ENCODE results near the gene SLC22A17. TPM values are rescaled to one million over a fixed set of nuclear protein-coding genes. Genes with fewer than 3 reads are reported as not detected.

Gene SLC22A17
- total and polyA plus RNA-seq, 2 of the 13 experiments (the other 11 are each of a cell fraction or from before 2014, with no cell fraction given) = 0.95 to 1.1 TPM

DNA sequence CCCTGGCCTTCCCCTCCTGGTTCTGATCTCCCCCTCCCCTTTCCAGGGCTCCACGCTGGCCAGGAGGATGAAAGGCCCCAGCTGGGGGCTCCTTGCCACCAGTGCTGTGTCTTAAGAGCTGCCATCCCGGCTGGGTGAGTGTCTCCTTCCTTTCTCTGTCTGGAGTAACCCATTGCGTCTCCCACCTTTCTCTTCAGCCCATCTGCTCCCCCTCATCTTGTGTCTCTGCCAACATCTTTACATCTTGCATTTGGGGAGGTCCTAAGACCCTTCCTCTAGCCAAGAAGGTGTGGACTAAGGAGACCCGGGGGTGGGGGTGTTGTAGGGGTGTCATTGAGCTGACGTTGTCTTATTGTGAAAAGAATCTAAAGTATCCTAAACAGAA lies 45.5 kb downstream of the SLC22A17 start (continued):
- no peak for TF ChIP-seq ZNF709 (CRISPR knock-in tag; IDR thresholded peaks at IDR 0.05)
- TF ChIP-seq IRF2 (CRISPR knock-in tag; IDR thresholded peaks at IDR 0.05) = no peak
- 0 out of 2 replicates have a peak, but pooled peaks have one; percentile 0 for TF ChIP-seq ZNF101 (CRISPR knock-in tag; IDR thresholded peaks at IDR 0.05; ENCODE audit: borderline replicate concordance, low read depth)
- no peak for TF ChIP-seq AGO1 (IDR thresholded peaks at IDR 0.05; ENCODE audit: low read depth, low read length, poor library complexity, severe bottlenecking)
- TF ChIP-seq CHD2 (IDR thresholded peaks at IDR 0.05; ENCODE audit: low read depth, low read length) = no peak
- 0 out of 2 replicates have a peak, but pooled peaks have one; percentile 11 for TF ChIP-seq TCF7 (IDR thresholded peaks at IDR 0.05; ENCODE audit: low read depth)
- peak; percentile 28; the same call in 1 of the 2 replicates for TF ChIP-seq KDM5A (IDR thresholded peaks at IDR 0.05; ENCODE audit: borderline replicate concordance, low read length)
- TF ChIP-seq TP53 (CRISPR knock-in tag; conservative IDR thresholded peaks at IDR 0.05) = no peak
- no peak for TF ChIP-seq ZNF350 (CRISPR knock-in tag; IDR thresholded peaks at IDR 0.05; ENCODE audit: borderline replicate concordance, low read depth)
- TF ChIP-seq MIXL1 (CRISPR knock-in tag; IDR thresholded peaks at IDR 0.05) = no peak
- TF ChIP-seq NPAS2 (CRISPR knock-in tag; IDR thresholded peaks at IDR 0.05; ENCODE audit: borderline replicate concordance) = no peak
- TF ChIP-seq ZSCAN22 (CRISPR knock-in tag; IDR thresholded peaks at IDR 0.05) = 0 out of 2 replicates have a peak, but pooled peaks have one; percentile 11
- TF ChIP-seq, protein P1, sequence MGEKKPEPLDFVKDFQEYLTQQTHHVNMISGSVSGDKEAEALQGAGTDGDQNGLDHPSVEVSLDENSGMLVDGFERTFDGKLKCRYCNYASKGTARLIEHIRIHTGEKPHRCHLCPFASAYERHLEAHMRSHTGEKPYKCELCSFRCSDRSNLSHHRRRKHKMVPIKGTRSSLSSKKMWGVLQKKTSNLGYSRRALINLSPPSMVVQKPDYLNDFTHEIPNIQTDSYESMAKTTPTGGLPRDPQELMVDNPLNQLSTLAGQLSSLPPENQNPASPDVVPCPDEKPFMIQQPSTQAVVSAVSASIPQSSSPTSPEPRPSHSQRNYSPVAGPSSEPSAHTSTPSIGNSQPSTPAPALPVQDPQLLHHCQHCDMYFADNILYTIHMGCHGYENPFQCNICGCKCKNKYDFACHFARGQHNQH (CRISPR knock-in tag; IDR thresholded peaks at IDR 0.05) = no peak
- TF ChIP-seq FOXM1 (CRISPR knock-in tag; IDR thresholded peaks at IDR 0.05) = no peak
- no peak; the same call in 1 of the 2 replicates for TF ChIP-seq CHCHD3 (CRISPR knock-in tag; IDR thresholded peaks at IDR 0.05)
- TF ChIP-seq, protein P2, sequence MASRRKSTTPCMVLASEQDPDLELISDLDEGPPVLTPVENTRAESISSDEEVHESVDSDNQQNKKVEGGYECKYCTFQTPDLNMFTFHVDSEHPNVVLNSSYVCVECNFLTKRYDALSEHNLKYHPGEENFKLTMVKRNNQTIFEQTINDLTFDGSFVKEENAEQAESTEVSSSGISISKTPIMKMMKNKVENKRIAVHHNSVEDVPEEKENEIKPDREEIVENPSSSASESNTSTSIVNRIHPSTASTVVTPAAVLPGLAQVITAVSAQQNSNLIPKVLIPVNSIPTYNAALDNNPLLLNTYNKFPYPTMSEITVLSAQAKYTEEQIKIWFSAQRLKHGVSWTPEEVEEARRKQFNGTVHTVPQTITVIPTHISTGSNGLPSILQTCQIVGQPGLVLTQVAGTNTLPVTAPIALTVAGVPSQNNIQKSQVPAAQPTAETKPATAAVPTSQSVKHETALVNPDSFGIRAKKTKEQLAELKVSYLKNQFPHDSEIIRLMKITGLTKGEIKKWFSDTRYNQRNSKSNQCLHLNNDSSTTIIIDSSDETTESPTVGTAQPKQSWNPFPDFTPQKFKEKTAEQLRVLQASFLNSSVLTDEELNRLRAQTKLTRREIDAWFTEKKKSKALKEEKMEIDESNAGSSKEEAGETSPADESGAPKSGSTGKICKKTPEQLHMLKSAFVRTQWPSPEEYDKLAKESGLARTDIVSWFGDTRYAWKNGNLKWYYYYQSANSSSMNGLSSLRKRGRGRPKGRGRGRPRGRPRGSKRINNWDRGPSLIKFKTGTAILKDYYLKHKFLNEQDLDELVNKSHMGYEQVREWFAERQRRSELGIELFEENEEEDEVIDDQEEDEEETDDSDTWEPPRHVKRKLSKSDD (CRISPR knock-in tag; IDR thresholded peaks at IDR 0.05; ENCODE audit: low read depth) = no peak
- TF ChIP-seq, protein P3, sequence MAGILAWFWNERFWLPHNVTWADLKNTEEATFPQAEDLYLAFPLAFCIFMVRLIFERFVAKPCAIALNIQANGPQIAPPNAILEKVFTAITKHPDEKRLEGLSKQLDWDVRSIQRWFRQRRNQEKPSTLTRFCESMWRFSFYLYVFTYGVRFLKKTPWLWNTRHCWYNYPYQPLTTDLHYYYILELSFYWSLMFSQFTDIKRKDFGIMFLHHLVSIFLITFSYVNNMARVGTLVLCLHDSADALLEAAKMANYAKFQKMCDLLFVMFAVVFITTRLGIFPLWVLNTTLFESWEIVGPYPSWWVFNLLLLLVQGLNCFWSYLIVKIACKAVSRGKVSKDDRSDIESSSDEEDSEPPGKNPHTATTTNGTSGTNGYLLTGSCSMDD (CRISPR knock-in tag; IDR thresholded peaks at IDR 0.05) = no peak
- no peak for TF ChIP-seq GABPB1 (CRISPR knock-in tag; IDR thresholded peaks at IDR 0.05)
- no peak; the same call in 1 of the 2 replicates for TF ChIP-seq ZFY (CRISPR knock-in tag; IDR thresholded peaks at IDR 0.05)
- peak; percentile 8; the same call in 1 of the 2 replicates for TF ChIP-seq ZNF891 (CRISPR knock-in tag; IDR thresholded peaks at IDR 0.05)
- TF ChIP-seq, protein P4, sequence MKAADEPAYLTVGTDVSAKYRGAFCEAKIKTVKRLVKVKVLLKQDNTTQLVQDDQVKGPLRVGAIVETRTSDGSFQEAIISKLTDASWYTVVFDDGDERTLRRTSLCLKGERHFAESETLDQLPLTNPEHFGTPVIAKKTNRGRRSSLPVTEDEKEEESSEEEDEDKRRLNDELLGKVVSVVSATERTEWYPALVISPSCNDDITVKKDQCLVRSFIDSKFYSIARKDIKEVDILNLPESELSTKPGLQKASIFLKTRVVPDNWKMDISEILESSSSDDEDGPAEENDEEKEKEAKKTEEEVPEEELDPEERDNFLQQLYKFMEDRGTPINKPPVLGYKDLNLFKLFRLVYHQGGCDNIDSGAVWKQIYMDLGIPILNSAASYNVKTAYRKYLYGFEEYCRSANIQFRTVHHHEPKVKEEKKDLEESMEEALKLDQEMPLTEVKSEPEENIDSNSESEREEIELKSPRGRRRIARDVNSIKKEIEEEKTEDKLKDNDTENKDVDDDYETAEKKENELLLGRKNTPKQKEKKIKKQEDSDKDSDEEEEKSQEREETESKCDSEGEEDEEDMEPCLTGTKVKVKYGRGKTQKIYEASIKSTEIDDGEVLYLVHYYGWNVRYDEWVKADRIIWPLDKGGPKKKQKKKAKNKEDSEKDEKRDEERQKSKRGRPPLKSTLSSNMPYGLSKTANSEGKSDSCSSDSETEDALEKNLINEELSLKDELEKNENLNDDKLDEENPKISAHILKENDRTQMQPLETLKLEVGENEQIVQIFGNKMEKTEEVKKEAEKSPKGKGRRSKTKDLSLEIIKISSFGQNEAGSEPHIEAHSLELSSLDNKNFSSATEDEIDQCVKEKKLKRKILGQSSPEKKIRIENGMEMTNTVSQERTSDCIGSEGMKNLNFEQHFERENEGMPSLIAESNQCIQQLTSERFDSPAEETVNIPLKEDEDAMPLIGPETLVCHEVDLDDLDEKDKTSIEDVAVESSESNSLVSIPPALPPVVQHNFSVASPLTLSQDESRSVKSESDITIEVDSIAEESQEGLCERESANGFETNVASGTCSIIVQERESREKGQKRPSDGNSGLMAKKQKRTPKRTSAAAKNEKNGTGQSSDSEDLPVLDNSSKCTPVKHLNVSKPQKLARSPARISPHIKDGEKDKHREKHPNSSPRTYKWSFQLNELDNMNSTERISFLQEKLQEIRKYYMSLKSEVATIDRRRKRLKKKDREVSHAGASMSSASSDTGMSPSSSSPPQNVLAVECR (CRISPR knock-in tag; IDR thresholded peaks at IDR 0.05; ENCODE audit: borderline replicate concordance) = no peak
- no peak for TF ChIP-seq FOSL1 (CRISPR knock-in tag; IDR thresholded peaks at IDR 0.05; ENCODE audit: borderline replicate concordance)
- TF ChIP-seq ZNF282 (IDR thresholded peaks at IDR 0.05; ENCODE audit: partially characterized antibody) = no peak
